ENCODE measurements around the gene CALY. TPM values are rescaled to one million over a fixed set of nuclear protein-coding genes. Genes with fewer than 3 reads are reported as not detected.

CALY gene
- total RNA-seq, 4 donors from 2014 or later, result 0.34 TPM; not detected in 3

DNA sequence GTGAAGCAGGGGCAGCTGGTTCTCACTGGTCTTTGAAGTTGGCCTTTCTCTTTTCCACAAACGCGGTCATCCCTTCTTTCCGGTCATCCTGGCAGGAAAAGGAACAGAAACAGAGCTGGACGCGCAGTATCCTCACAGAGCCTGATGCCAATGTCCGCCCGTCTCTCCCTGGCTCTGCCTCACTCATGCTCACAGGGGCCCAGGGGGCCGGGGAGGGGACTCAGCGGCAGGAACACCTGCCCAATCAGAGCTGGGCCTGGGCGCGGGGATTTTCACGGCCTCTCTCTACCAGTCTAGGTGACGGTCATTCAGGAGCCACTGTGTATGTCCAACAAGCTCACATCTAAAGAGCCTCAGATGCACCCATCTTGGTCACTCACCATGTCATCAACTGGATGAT lies 26.1 kb upstream of the CALY start:
- TF ChIP-seq, protein P1, sequence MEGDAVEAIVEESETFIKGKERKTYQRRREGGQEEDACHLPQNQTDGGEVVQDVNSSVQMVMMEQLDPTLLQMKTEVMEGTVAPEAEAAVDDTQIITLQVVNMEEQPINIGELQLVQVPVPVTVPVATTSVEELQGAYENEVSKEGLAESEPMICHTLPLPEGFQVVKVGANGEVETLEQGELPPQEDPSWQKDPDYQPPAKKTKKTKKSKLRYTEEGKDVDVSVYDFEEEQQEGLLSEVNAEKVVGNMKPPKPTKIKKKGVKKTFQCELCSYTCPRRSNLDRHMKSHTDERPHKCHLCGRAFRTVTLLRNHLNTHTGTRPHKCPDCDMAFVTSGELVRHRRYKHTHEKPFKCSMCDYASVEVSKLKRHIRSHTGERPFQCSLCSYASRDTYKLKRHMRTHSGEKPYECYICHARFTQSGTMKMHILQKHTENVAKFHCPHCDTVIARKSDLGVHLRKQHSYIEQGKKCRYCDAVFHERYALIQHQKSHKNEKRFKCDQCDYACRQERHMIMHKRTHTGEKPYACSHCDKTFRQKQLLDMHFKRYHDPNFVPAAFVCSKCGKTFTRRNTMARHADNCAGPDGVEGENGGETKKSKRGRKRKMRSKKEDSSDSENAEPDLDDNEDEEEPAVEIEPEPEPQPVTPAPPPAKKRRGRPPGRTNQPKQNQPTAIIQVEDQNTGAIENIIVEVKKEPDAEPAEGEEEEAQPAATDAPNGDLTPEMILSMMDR (IDR thresholded peaks at IDR 0.05; ENCODE audit: low read depth), result no peak

DNA sequence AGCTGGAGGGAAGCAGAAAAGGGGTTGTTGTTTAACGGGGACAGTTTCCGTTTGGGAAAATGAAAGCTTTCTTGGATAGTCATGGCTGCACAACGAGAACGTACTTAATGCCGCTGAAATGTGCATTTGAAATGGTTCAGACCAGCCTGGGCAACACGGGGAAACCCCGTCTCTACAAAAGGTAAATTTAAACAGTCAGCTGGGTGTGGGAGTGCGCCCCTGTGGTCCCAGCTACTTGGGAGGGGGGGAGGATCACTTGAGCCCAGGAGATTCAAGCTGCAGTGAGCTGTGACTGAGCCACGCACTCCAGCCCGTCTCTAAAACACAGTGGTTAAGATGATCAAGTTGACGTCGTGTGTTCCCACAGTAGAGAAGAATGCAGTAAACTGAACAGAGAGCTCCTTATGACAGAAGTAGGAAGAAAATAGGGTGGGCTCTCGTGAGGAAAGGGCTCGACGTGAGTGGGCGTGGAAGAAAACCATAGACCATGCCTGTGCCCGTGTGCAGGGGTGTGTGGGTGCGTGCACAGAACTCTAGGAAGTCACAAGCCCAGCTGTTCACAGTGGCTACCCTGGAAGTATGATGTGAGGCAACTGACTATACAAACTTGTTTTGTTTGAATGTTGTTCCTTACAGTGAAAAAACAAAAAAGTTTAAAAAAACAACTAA lies 25.2 kb upstream of the CALY start:
- TF ChIP-seq, protein P1 (IDR thresholded peaks at IDR 0.05; ENCODE audit: low read depth), result no peak

GRCh38 chr10:133361227-133361626 lies 24.5 kb upstream of the CALY start:
- TF ChIP-seq, protein P1 (IDR thresholded peaks at IDR 0.05; ENCODE audit: low read depth), result no peak

GRCh38 chr10:133359972-133360610 lies 23.4 kb upstream of the CALY start:
- TF ChIP-seq, protein P1 (IDR thresholded peaks at IDR 0.05; ENCODE audit: low read depth), result no peak

DNA sequence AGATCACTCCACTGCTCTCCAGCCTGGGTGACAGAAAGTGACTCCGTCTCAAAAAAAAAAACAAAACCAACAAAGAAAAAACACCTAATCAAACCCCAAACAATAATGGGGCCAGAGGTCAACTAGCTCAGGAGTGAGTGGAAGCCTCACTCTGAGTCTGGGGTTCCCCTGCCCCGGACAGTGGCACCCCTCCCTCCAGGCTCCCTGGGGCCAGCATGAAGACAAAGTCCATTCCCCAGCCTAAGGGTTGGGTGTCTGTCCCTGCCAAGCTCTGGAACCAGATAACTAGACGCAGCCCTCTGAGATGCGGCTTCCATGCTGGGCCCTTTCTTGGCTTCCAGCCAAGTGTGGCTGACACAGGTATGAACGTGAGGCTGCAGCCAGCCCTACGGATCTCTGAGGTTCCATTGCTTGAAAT lies 22.9 kb upstream of the CALY start:
- TF ChIP-seq, protein P1 (IDR thresholded peaks at IDR 0.05; ENCODE audit: low read depth), result no peak

- TF ChIP-seq, protein P1 (IDR thresholded peaks at IDR 0.05; ENCODE audit: low read depth), result no peak
Measured at GRCh38 chr10:133358925-133359310, 22.2 kb upstream of the CALY start.

- TF ChIP-seq, protein P1 (IDR thresholded peaks at IDR 0.05; ENCODE audit: low read depth), result no peak
Measured at GRCh38 chr10:133358162-133358924, 21.6 kb upstream of the CALY start.
